ENCODE results near the gene TRMT2A. TPM values are rescaled to one million over a fixed set of nuclear protein-coding genes. Genes with fewer than 3 reads are reported as not detected.

Gene TRMT2A
- polyA plus RNA-seq, 1 of the 3 experiments (the other 2 are of a cell fraction), result 54.6 TPM

DNA sequence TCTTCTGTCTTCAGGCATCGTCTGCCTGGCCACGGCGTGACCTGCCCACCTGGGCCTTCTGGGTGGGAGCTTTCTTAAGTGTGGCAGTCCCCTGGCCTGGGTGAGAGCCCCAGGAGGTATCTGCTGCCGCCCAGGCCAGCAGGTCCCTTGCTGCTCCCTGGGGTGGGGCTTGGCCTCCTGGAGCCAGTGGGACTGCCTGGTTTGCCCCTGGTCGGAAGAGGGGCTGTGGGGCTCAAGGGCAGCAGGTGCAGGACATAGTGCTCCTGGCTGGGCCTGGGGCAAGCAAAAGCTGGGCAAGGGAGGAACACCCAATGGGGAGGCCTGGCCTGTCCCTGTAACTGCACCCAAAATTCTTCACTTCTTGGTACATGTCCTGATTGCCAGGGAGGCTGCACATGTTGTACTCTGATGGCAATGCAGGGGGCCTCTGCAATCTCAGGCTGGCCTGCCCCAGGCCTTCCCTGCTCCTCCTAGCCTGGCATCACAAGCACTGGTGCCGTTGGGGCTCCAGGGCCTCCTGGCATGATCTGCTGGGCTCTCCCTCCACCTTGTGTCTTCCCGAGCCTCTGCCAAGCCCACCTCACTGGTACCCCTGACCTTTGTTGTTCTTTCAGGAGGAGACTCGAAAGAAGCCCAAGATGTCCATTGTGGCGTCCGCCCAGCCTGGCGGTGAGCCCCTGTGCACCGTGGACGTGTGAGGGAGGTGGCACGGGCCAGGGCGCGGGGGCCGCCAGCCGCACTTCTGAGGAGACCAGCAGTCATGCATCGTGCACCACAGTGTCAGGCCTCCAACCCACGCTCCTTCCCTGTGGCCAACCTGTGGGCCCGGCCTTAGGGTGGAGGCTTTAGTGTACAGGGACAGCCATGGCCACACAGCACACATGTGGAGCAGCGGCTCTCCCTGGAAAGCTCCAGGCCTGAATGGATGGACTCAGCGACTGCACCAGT lies 7.3 kb downstream of the TRMT2A start:
- TF ChIP-seq GABPA (IDR thresholded peaks at IDR 0.05; ENCODE audit: low read depth) (no peak), EZH2phosphoT487 (IDR thresholded peaks at IDR 0.05; ENCODE audit: borderline replicate concordance, low read depth) (no peak), POLR2AphosphoS5 (IDR thresholded peaks at IDR 0.05; ENCODE audit: low read depth, low read length) (no peak; the same call in 1 of the 2 replicates), JUND (IDR thresholded peaks at IDR 0.05) (no peak), TEAD4 (IDR thresholded peaks at IDR 0.05; ENCODE audit: borderline replicate concordance, insufficient read depth) (no peak), YY1 (IDR thresholded peaks at IDR 0.05; ENCODE audit: low read depth) (no peak), FOSL2 (IDR thresholded peaks at IDR 0.05; ENCODE audit: borderline replicate concordance, low read depth) (no peak), NFIC (IDR thresholded peaks at IDR 0.05; ENCODE audit: borderline replicate concordance) (no peak), SMC3 (IDR thresholded peaks at IDR 0.05; ENCODE audit: low read depth, low read length) (no peak), FOXM1 (IDR thresholded peaks at IDR 0.05; ENCODE audit: low read depth) (no peak), FOXJ3 (CRISPR knock-in tag; IDR thresholded peaks at IDR 0.05) (no peak), ELF1 (IDR thresholded peaks at IDR 0.05) (no peak), RFX5 (IDR thresholded peaks at IDR 0.05; ENCODE audit: low read length) (no peak), TAF1 (IDR thresholded peaks at IDR 0.05; ENCODE audit: borderline replicate concordance, low read depth, low read length) (no peak), MEF2A (IDR thresholded peaks at IDR 0.05; ENCODE audit: borderline replicate concordance, low read depth) (no peak)
- TF ChIP-seq, protein P1, sequence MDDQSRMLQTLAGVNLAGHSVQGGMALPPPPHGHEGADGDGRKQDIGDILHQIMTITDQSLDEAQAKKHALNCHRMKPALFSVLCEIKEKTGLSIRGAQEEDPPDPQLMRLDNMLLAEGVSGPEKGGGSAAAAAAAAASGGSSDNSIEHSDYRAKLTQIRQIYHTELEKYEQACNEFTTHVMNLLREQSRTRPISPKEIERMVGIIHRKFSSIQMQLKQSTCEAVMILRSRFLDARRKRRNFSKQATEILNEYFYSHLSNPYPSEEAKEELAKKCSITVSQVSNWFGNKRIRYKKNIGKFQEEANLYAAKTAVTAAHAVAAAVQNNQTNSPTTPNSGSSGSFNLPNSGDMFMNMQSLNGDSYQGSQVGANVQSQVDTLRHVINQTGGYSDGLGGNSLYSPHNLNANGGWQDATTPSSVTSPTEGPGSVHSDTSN (IDR thresholded peaks at IDR 0.05), result no peak
- TF ChIP-seq, protein P2, sequence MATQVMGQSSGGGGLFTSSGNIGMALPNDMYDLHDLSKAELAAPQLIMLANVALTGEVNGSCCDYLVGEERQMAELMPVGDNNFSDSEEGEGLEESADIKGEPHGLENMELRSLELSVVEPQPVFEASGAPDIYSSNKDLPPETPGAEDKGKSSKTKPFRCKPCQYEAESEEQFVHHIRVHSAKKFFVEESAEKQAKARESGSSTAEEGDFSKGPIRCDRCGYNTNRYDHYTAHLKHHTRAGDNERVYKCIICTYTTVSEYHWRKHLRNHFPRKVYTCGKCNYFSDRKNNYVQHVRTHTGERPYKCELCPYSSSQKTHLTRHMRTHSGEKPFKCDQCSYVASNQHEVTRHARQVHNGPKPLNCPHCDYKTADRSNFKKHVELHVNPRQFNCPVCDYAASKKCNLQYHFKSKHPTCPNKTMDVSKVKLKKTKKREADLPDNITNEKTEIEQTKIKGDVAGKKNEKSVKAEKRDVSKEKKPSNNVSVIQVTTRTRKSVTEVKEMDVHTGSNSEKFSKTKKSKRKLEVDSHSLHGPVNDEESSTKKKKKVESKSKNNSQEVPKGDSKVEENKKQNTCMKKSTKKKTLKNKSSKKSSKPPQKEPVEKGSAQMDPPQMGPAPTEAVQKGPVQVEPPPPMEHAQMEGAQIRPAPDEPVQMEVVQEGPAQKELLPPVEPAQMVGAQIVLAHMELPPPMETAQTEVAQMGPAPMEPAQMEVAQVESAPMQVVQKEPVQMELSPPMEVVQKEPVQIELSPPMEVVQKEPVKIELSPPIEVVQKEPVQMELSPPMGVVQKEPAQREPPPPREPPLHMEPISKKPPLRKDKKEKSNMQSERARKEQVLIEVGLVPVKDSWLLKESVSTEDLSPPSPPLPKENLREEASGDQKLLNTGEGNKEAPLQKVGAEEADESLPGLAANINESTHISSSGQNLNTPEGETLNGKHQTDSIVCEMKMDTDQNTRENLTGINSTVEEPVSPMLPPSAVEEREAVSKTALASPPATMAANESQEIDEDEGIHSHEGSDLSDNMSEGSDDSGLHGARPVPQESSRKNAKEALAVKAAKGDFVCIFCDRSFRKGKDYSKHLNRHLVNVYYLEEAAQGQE (IDR thresholded peaks at IDR 0.05; ENCODE audit: low read depth, low read length), result no peak
- TF ChIP-seq, protein P3, sequence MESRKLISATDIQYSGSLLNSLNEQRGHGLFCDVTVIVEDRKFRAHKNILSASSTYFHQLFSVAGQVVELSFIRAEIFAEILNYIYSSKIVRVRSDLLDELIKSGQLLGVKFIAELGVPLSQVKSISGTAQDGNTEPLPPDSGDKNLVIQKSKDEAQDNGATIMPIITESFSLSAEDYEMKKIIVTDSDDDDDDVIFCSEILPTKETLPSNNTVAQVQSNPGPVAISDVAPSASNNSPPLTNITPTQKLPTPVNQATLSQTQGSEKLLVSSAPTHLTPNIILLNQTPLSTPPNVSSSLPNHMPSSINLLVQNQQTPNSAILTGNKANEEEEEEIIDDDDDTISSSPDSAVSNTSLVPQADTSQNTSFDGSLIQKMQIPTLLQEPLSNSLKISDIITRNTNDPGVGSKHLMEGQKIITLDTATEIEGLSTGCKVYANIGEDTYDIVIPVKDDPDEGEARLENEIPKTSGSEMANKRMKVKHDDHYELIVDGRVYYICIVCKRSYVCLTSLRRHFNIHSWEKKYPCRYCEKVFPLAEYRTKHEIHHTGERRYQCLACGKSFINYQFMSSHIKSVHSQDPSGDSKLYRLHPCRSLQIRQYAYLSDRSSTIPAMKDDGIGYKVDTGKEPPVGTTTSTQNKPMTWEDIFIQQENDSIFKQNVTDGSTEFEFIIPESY (IDR thresholded peaks at IDR 0.05; ENCODE audit: borderline replicate concordance, low read depth), result no peak
- TF ChIP-seq, protein P4, sequence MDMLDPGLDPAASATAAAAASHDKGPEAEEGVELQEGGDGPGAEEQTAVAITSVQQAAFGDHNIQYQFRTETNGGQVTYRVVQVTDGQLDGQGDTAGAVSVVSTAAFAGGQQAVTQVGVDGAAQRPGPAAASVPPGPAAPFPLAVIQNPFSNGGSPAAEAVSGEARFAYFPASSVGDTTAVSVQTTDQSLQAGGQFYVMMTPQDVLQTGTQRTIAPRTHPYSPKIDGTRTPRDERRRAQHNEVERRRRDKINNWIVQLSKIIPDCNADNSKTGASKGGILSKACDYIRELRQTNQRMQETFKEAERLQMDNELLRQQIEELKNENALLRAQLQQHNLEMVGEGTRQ (IDR thresholded peaks at IDR 0.05; ENCODE audit: borderline replicate concordance, low read depth, low read length), result no peak
- POLR2A ChIA-PET, result no interaction called here
- CTCF ChIA-PET, result interaction anchor here (0.8 to 1.3 kb wide), 6 partner anchors 9 to 162 kb away, joined by 3 to 4 read pairs (median 3); no protein-coding TSS in a partner anchor
- Histone ChIP-seq H3K9me2 (no peaks in the 10 kb centered on the region), H3K4me2 (no peak overlapping the region), H3K27ac (ENCODE audit: low read depth in 2 of 2, low read length in 1 of 2) (no peak overlapping the region; a peak in 1 of 4 replicates), H3K4me1 (ENCODE audit: control insufficient read depth in 1 of 2, insufficient read depth in 2 of 2, low read depth in 1 of 2, low read length in 1 of 2) (no peaks in the 10 kb centered on the region; a peak in 1 of 4 replicates), H3F3A (replicated peaks; ENCODE audit: insufficient read depth) (peaks cover 16% of the 10 kb centered on the region), H3K79me2 (ENCODE audit: insufficient read depth) (peaks cover 14% of the 10 kb centered on the region), H3K36me3 (replicated peaks in 1 of 2; ENCODE audit: control insufficient read depth in 1 of 2, insufficient read depth in 2 of 2, low read length in 1 of 2) (peaks cover 20 to 94% of the 10 kb centered on the region in 2 experiments), H3K9ac (no peak overlapping the region), H2AFZ (ENCODE audit: low read depth) (no peak overlapping the region), H3K9me3 (no peaks in the 10 kb centered on the region), H3K4me3 (ENCODE audit: low read depth in 2 of 2, low read length in 1 of 2) (no peak overlapping the region), H4K20me1 (ENCODE audit: insufficient read depth) (peaks cover 19% of the 10 kb centered on the region; the same call in 1 of the 2 replicates), H3K27me3 (ENCODE audit: insufficient read depth) (no peaks in the 10 kb centered on the region)
- DNase-seq, result no peak
- WGBS (ENCODE audit: low lambda C conversion rate), result 95% methylated on average over 10 of the region's 23 CpGs

Measured in SK-N-SH (cell line).